Loucy (cell line): ENCODE results near the gene POTEC.
"Not testable (repeated sequence)": the region's sequence is repeated elsewhere in the genome, so short reads cannot be mapped to it uniquely, and the experiment has no call there.

Source experiments
- H2AFZ ChIP-seq: fragments of 200-600 bp; sonication (generic); 2 replicates; pipeline ENCODE4 v1.6.0; 2016; ENCODE audit warnings: antibody characterized with exemption, mild to moderate bottlenecking, low read length, moderate library complexity
- H3F3A ChIP-seq: fragments of 200-600 bp; 2 replicates; pipeline ENCODE4 v1.6.0; 2016; ENCODE audit warnings: antibody characterized with exemption, low read depth, mild to moderate bottlenecking
- H3K27me3 ChIP-seq: fragments of 200-600 bp; sonication (generic); 2 replicates; pipeline ENCODE4 v1.6.1; 2014; ENCODE audit warnings: low read length, mild to moderate bottlenecking; ENCODE audit not compliant: insufficient read depth, poor library complexity, severe bottlenecking
- H3K36me3 ChIP-seq: fragments of 200-600 bp; sonication (generic); 2 replicates; pipeline ENCODE4 v1.6.1; 2016; ENCODE audit warnings: low read length; ENCODE audit not compliant: insufficient read depth
- H3K4me1 ChIP-seq: fragments of 200-600 bp; sonication (generic); 2 replicates; pipeline ENCODE4 v1.5.1; 2014; ENCODE audit warnings: low read length, mild to moderate bottlenecking; ENCODE audit not compliant: insufficient read depth, poor library complexity, severe bottlenecking
- H3K4me2 ChIP-seq: fragments of 200-600 bp; sonication (generic); 2 replicates; pipeline ENCODE4 v1.6.0; 2014; ENCODE audit warnings: antibody characterized with exemption, low read length, low read depth, mild to moderate bottlenecking; ENCODE audit not compliant: poor library complexity, severe bottlenecking
- H3K4me3 ChIP-seq: fragments of 200-600 bp; sonication (generic); 2 replicates; pipeline ENCODE4 v1.5.1; 2014; ENCODE audit warnings: low read length, mild to moderate bottlenecking, mixed read lengths; ENCODE audit not compliant: poor library complexity, severe bottlenecking
- H3K79me2 ChIP-seq: fragments of 200-600 bp; sonication (generic); 2 replicates; pipeline ENCODE4 v1.6.1; 2014; ENCODE audit warnings: low read length; ENCODE audit not compliant: insufficient read depth
- H3K9ac ChIP-seq: fragments of 200-600 bp; sonication (generic); 2 replicates; pipeline ENCODE4 v1.6.0; 2014; ENCODE audit warnings: mild to moderate bottlenecking, low read depth, low read length, moderate library complexity; ENCODE audit not compliant: poor library complexity, severe bottlenecking
- H3K9me2 ChIP-seq: fragments of 200-600 bp; sonication (generic); replicated peaks from 2 replicates; pipeline ENCODE4 v1.6.1; 2016; ENCODE audit warnings: low read depth, low read length, mixed read lengths
- H3K9me3 ChIP-seq: fragments of 200-600 bp; sonication (generic); 2 replicates; pipeline ENCODE4 v1.6.1; 2014; ENCODE audit warnings: mild to moderate bottlenecking, antibody characterized with exemption, low read length, low read depth; ENCODE audit not compliant: insufficient read depth
- H4K20me1 ChIP-seq: fragments of 200-600 bp; sonication (generic); 2 replicates; pipeline ENCODE4 v1.6.0; 2014; ENCODE audit warnings: antibody characterized with exemption, low read length, mild to moderate bottlenecking; ENCODE audit not compliant: insufficient read depth, poor library complexity, severe bottlenecking

Gene POTEC

DNA sequence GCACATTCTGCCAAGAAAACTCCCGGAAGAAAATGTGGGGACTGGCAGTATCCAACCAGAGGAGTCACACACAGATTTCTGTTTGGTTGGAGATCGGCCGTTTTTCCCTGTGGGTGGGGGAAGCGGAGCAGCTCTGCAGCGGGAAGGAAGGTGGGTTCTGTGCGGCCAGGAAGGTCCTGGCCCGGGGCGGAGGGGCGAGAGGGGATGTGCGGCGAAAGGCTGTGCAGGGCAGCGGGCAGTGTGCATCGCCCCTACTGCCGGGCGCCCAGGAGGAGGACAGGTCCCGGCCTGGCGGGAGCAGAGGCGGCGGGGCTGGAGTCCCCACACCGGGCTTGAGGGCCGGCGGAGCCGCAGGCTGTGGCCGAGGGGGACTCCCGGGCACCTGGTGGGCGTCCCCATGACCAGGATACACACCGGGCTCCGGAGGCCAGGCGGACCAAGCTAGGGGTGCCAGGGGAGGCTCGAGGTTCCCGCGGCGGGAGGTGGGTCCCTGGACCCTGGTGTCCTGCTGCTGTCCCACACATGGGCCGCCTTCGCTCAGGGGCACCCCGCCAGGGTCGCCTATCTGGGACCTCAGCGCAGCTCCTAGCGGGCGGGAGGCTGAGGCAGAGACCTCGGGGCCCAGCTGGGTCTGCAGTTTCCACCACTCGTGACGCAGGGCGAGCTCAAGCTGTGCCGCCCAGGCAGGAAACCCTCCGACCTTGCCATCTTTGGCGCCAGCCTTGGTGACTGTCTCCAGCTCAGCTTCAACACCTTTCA lies 54.0 kb downstream of the POTEC start:
- H3K9ac ChIP-seq, H3K36me3 ChIP-seq, H3K4me2 ChIP-seq, H3K9me2 ChIP-seq, H3K4me1 ChIP-seq, H3K27me3 ChIP-seq, H2AFZ ChIP-seq, H3K9me3 ChIP-seq, H4K20me1 ChIP-seq, H3K4me3 ChIP-seq, H3F3A ChIP-seq, H3K79me2 ChIP-seq: not testable (repeated sequence)

GRCh38 chr18:14488789-14489188 lies 54.6 kb downstream of the POTEC start:
- H3K9me2 ChIP-seq, H4K20me1 ChIP-seq, H3K4me3 ChIP-seq, H3K27me3 ChIP-seq, H3F3A ChIP-seq, H2AFZ ChIP-seq, H3K4me2 ChIP-seq, H3K4me1 ChIP-seq, H3K79me2 ChIP-seq, H3K9ac ChIP-seq, H3K36me3 ChIP-seq, H3K9me3 ChIP-seq: not testable (repeated sequence)

DNA sequence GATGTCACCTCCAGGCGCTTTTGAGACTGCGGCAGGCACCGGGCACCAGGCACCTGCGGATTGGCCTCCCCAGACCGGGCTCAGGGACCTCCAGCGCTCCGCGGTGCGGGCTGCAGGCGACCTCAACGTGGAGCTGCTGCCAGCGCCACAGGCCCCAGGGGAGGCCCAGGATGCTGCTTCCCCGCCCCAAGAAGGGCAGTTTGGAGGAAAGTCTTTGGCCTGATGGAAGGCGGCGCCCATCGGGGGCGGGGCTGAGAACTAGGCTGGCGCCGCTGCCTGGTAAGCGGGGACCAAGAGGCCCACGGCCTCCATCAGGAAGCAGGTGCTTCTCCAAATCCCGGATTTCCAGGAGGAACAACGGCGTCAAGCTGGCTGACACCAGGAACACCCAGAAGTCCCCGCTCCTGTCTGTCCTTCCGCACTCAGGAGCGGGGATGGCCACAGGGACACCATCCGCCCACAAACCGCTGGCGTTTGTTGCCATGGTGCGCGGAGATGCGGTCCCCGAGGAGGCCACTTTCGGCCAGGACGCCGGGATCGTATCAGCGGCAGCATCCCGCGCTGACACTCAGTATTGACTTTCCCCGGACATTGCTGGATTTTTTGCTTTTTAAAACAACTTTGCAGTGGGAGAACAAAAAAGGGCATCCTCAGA lies 56.3 kb downstream of the POTEC start:
- not testable (repeated sequence) for H3K36me3 ChIP-seq, H3K4me3 ChIP-seq, H3F3A ChIP-seq, H3K9ac ChIP-seq, H3K4me2 ChIP-seq, H4K20me1 ChIP-seq, H3K27me3 ChIP-seq, H3K79me2 ChIP-seq, H3K4me1 ChIP-seq, H3K9me3 ChIP-seq, H3K9me2 ChIP-seq, H2AFZ ChIP-seq

DNA sequence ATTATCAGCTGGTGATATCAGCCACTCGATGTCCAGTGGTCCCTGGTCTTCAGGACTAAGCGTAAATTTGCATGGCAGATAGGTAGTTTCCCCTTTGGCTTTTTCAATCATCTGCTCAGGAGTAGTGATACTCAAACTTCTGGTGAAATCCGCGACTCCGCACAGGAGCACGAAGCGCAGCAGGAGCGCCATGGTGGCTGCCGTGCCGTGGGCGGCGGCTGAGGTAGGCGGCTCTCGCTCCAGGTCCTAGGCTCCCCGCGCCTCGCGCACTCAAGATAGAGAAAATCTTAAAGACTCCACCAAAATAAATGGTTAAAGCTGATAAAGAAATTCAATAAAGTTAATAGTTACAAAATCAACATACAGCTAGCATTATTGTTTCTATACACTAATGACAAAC lies 64.3 kb downstream of the POTEC start:
- not testable (repeated sequence) for H3K9me2 ChIP-seq, H3K79me2 ChIP-seq, H3K9ac ChIP-seq, H3F3A ChIP-seq, H2AFZ ChIP-seq, H3K4me3 ChIP-seq, H3K4me2 ChIP-seq, H4K20me1 ChIP-seq, H3K36me3 ChIP-seq, H3K9me3 ChIP-seq, H3K4me1 ChIP-seq, H3K27me3 ChIP-seq

DNA sequence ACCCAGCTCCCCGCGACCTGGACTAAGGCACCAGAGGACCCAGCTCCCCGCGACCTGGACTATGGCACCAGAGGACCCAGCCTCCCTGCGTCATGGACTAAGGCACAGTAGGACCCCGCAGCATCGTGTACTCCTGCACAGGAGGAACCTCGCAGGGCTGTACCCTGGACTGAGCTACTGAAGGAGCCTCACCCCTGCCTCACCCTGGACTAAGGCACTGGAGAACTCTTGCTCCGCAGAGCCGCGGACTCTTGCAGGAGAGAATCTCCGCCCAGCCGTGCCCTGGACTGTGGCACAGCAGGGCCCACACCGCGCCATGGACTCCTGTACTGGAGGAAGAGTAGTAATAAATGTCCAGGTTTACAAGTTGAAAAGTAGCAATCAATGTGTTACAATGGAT lies 67.9 kb downstream of the POTEC start:
- H3K79me2 ChIP-seq, H3K9ac ChIP-seq, H3K4me3 ChIP-seq, H3F3A ChIP-seq, H3K4me1 ChIP-seq, H4K20me1 ChIP-seq, H3K9me3 ChIP-seq, H2AFZ ChIP-seq, H3K36me3 ChIP-seq, H3K27me3 ChIP-seq, H3K9me2 ChIP-seq, H3K4me2 ChIP-seq: not testable (repeated sequence)

DNA sequence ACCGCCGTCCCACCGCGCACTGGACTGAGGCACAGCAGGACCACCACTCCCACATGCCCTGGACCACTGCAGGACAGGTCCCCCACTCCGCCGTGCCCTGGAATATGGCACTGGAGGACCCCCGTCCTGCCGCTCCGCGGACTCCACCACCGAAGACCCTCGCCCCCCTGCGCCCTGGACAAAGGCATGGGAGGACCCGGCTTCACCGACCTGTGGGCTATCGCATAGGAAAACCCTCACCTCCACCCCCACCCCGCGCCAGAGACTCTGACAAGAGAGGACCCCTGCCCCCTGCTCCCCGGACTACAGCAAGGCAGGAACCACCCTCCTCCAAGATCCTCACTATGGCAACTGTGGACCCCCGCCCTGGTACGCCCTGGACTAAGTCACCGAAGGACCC lies 68.6 kb downstream of the POTEC start:
- not testable (repeated sequence) for H3K36me3 ChIP-seq, H3K4me2 ChIP-seq, H3K4me3 ChIP-seq

GRCh38 chr18:14474007-14474720 lies 69.2 kb downstream of the POTEC start:
- not testable (repeated sequence) for H3K9ac ChIP-seq, H3F3A ChIP-seq, H3K27me3 ChIP-seq, H4K20me1 ChIP-seq, H3K9me2 ChIP-seq, H3K4me3 ChIP-seq, H3K9me3 ChIP-seq, H2AFZ ChIP-seq, H3K4me2 ChIP-seq, H3K4me1 ChIP-seq, H3K36me3 ChIP-seq, H3K79me2 ChIP-seq

More for the DNA sequence above, 68.6 kb downstream of the POTEC start:
- not testable (repeated sequence) for H3K27me3 ChIP-seq, H3K9ac ChIP-seq, H3K4me1 ChIP-seq, H3K9me2 ChIP-seq, H3K79me2 ChIP-seq, H3K9me3 ChIP-seq, H3F3A ChIP-seq, H2AFZ ChIP-seq, H4K20me1 ChIP-seq
